GM12878 (cell line): ENCODE measurements around the gene COL4A2. TPM values are rescaled to one million over a fixed set of nuclear protein-coding genes. Genes with fewer than 3 reads are reported as not detected.

ENCODE experiments used
- ATAC-seq: fragments of 200-7000 bp; cut with Tn5 transposase; 3 replicates; pipeline ENCODE4 v1.9.1; 2020; ENCODE audit warnings: mild to moderate bottlenecking, moderate library complexity
- BruUV-seq: library from RNA; stranded (reverse); fragments of 400-500 nt; replicated peaks from 2 replicates; lab custom pipeline; 2021; lab: Mats Ljungman, UMichigan
- CTCF ChIA-PET: fragments of 300-600 bp; sonication (Branson Sonifier 250); formaldehyde crosslinking; extraction: SDS; loops from one replicate; lab custom pipeline; 2021; ENCODE audit warnings: inconsistent platforms; lab: Yijun Ruan, JAX
- POLR2A ChIA-PET: fragments of 350-600 bp; formaldehyde crosslinking; extraction: SDS; loops from one replicate; lab custom pipeline; 2021; ENCODE audit warnings: inconsistent platforms; lab: Charles Lee
- RAD21 ChIA-PET: fragments of 300-600 bp; sonication (Branson Sonifier 250); formaldehyde crosslinking; loops from one replicate; lab custom pipeline; 2023; ENCODE audit warnings: antibody characterized with exemption; ENCODE audit not compliant: unreplicated experiment; lab: Charles Lee
- SMC1A ChIA-PET: fragments of 300-600 bp; sonication (Branson Sonifier 250); formaldehyde crosslinking; loops from one replicate; lab custom pipeline; 2023; ENCODE audit not compliant: unreplicated experiment, uncharacterized antibody; lab: Charles Lee
- DNase-seq: peaks from one replicate; pipeline ENCODE4 v3.0.0-alpha.2; 2011; ENCODE audit warnings: low read depth, low spot score
- FAIRE-seq: peaks from 3 replicates; lab custom pipeline; 2011; peaks lifted over from hg19 to GRCh38; lab: Jason Lieb, UNC
- H2AFZ ChIP-seq: 2 replicates; pipeline ENCODE4 v1.6.0; 2011; ENCODE audit warnings: low read depth, low read length, control low read depth; ENCODE audit not compliant: control insufficient read depth
- H3K27ac ChIP-seq: 2 replicates; pipeline ENCODE4 v1.5.1; 2011; ENCODE audit warnings: control low read depth; ENCODE audit not compliant: control insufficient read depth, insufficient read depth
- H3K27me3 ChIP-seq, 2 experiments: replicated peaks in 1 of 2; 2 replicates each; pipeline versions ENCODE4 v1.6.0 to v1.6.1; 2011; ENCODE audit warnings: low read length in 1 of 2; ENCODE audit not compliant: control insufficient read depth in 2 of 2, insufficient read depth in 2 of 2
- H3K36me3 ChIP-seq, 2 experiments: 2 replicates each; pipeline ENCODE4 v1.5.1; 2011; ENCODE audit warnings: low read length in 1 of 2; ENCODE audit not compliant: control insufficient read depth in 2 of 2, insufficient read depth in 2 of 2
- H3K4me1 ChIP-seq: 2 replicates; pipeline ENCODE4 v1.6.1; 2011; ENCODE audit warnings: mild to moderate bottlenecking, low read length, moderate library complexity, mixed read lengths; ENCODE audit not compliant: control insufficient read depth, insufficient read depth
- H3K4me2 ChIP-seq: 2 replicates; pipeline ENCODE4 v1.6.0; 2011; ENCODE audit warnings: control low read depth; ENCODE audit not compliant: control insufficient read depth, insufficient read depth
- H3K4me3 ChIP-seq: fragments of 200-600 bp; sonication (generic); 2 replicates; pipeline ENCODE4 v1.5.1; 2016
- H3K79me2 ChIP-seq: 2 replicates; pipeline ENCODE4 v1.6.0; 2011; ENCODE audit warnings: low read length; ENCODE audit not compliant: control insufficient read depth, insufficient read depth
- H3K9ac ChIP-seq: 2 replicates; pipeline ENCODE4 v1.8.0; 2011; ENCODE audit warnings: low read length, control low read depth, mixed read lengths; ENCODE audit not compliant: control insufficient read depth, insufficient read depth
- H3K9me3 ChIP-seq: replicated peaks from 3 replicates; pipeline ENCODE4 v1.5.1; 2011; ENCODE audit warnings: mild to moderate bottlenecking, low read length; ENCODE audit not compliant: control insufficient read depth, insufficient read depth
- H4K20me1 ChIP-seq: 2 replicates; pipeline ENCODE4 v1.6.0; 2011; ENCODE audit not compliant: control insufficient read depth, insufficient read depth
- CHD1 ChIP-seq: IDR thresholded peaks from 2 replicates; pipeline ENCODE4 v1.6.1; 2012; ENCODE audit warnings: low read depth, low read length, improper control_type of control experiment
- EP300 ChIP-seq, 2 experiments: fragments of 150-350 bp in 1 of 2; IDR thresholded peaks; 2 replicates each; pipeline ENCODE4 v1.6.1; 2011 to 2012; ENCODE audit warnings: low read depth in 2 of 2, low read length in 2 of 2, borderline replicate concordance in 1 of 2, improper control_type of control experiment in 1 of 2, inconsistent platforms in 1 of 2; ENCODE audit not compliant: control insufficient read depth in 1 of 2
- FOS ChIP-seq: IDR thresholded peaks from 3 replicates; pipeline ENCODE4 v1.6.1; 2011; ENCODE audit warnings: borderline replicate concordance; ENCODE audit not compliant: insufficient read length; ENCODE audit errors: extremely low read depth
- NFYA ChIP-seq: IDR thresholded peaks from 2 replicates; pipeline ENCODE4 v1.6.1; 2011; ENCODE audit warnings: low read depth, mild to moderate bottlenecking, low read length, improper control_type of control experiment, borderline replicate concordance
- NKRF ChIP-seq: fragments of 450-650 bp; conservative IDR thresholded peaks from 2 replicates; pipeline ENCODE4 v1.6.1; 2017; ENCODE audit warnings: mild to moderate bottlenecking, moderate library complexity
- RCOR1 ChIP-seq: conservative IDR thresholded peaks from 2 replicates; pipeline ENCODE4 v1.6.1; 2012; ENCODE audit warnings: low read depth, low read length, improper control_type of control experiment
- ZNF274 ChIP-seq: IDR thresholded peaks from one replicate; pipeline ENCODE4 v1.8.0; 2011; ENCODE audit not compliant: insufficient read length, insufficient read depth
- ZNF384 ChIP-seq: IDR thresholded peaks from 2 replicates; pipeline ENCODE4 v1.6.1; 2012; ENCODE audit warnings: low read depth, mild to moderate bottlenecking, low read length, improper control_type of control experiment, borderline replicate concordance
- ZNF592 ChIP-seq: fragments of 450-650 bp; IDR thresholded peaks from 2 replicates; pipeline ENCODE4 v1.6.1; 2017; ENCODE audit warnings: mild to moderate bottlenecking, moderate library complexity
- WGBS: methylation state at CpG from one replicate; pipeline ENCODE4 v1.1.6; 2016; ENCODE audit warnings: low lambda C conversion rate; ENCODE audit not compliant: insufficient replicate concordance, insufficient coverage; ENCODE audit errors: missing lambda C conversion rate; 5-methylcytosine and 5-hydroxymethylcytosine counted together
- in situ Hi-C: fragments of 300-500 bp; cut with MboI; formaldehyde crosslinking; loops from 9 replicates; pipeline ENCODE4 v1.14.3; 2018; ENCODE audit warnings: mixed read lengths
- intact Hi-C: fragments of 100-400 bp; cut with micrococcal nuclease; formaldehyde crosslinking; loops from one replicate; pipeline ENCODE4 v1.14.2; 2022; ENCODE audit not compliant: unreplicated experiment
- polyA plus RNA-seq, 11 experiments: library from polyadenylated mRNA; depleted of rRNA in 4 of 11; unstranded in 6 of 11; stranded (reverse) in 5 of 11; fragments of >200 nt; fragmentation: Nextera tagmentation in 4 of 11; fragmentation: Illumina TruSeq in 1 of 11; extraction: Ambion mirVana in 4 of 11; extraction: Trizol in 1 of 11; gene quantifications; 1 replicate in 1 of 11; 2 replicates in 10 of 11; pipeline versions ENCODE4 v1.2.1 to v1.2.3, GENCODE V29; 2011 to 2016; ENCODE audit warnings: inconsistent platforms in 2 of 11, missing spikeins in 2 of 11, low read depth in 1 of 11
- total RNA-seq, 4 experiments: library from RNA; depleted of rRNA in 3 of 4; stranded (reverse); fragments of >200 nt in 3 of 4; fragmentation: Illumina TruSeq in 1 of 4; extraction: Trizol in 1 of 4; gene quantifications; 2 replicates each; pipeline versions ENCODE4 v1.2.1 to v1.2.3, GENCODE V29; 2013 to 2021

The COL4A2 gene
- total and polyA plus RNA-seq, 10 of the 15 experiments (the other 5 are each of a cell fraction or from before 2014, with no cell fraction given): 0.16 to 1.6 (median 0.62) TPM; not detected in 3

GRCh38 chr13:110412132-110412914 is 105.2 kb downstream of the COL4A2 start (continued):
- TF ChIP-seq ZNF592 (0 out of 2 replicates have a peak, but pooled peaks have one; percentile 45), CHD1 (no peak)
- TF ChIP-seq, all 136 proteins: peak for 38

- Histone ChIP-seq H3K27me3 (no peaks in the 10 kb centered on the region), H4K20me1 (no peaks in the 10 kb centered on the region), H3K4me3 (no peak overlapping the region), H3K4me2 (no peak overlapping the region), H2AFZ (no peak overlapping the region), H3K9ac (no peak overlapping the region), H3K4me1 (peaks cover 4% of the 10 kb centered on the region), H3K27ac (no peak overlapping the region), H3K9me3 (no peaks in the 10 kb centered on the region), H3K79me2 (no peaks in the 10 kb centered on the region), H3K36me3 (no peaks in the 10 kb centered on the region)
- ChIA-PET POLR2A (no interaction called here), CTCF (interaction anchor here (1.1 to 3.6 kb wide), 12 partner anchors 7 to 480 kb away, joined by 3 to 80 read pairs (median 12); no protein-coding TSS in a partner anchor), RAD21 (interaction anchor here (1.6 to 3.3 kb wide), 4 partner anchors 13 to 189 kb away, joined by 6 to 22 read pairs (median 15); no protein-coding TSS in a partner anchor), SMC1A (interaction anchor here (1.3 to 4.3 kb wide), 8 partner anchors 12 to 192 kb away, joined by 3 to 43 read pairs (median 10); no protein-coding TSS in a partner anchor)
- 47% methylated on average over 17 of the region's 17 CpGs for WGBS
- no peak for DNase-seq
- no TSS peak for BruUV-seq
- intact Hi-C loops: loop anchor here (2.0 to 5.0 kb wide), 3 partner anchors 32 to 1452 kb away; no protein-coding TSS in a partner anchor
- no peak for ATAC-seq
- FAIRE-seq: no peak
- in situ Hi-C loops: loop anchor here (5.0 to 25.0 kb wide), 2 partner anchors 191 to 1451 kb away; no protein-coding TSS in a partner anchor
- TF ChIP-seq ZNF384 (no peak), EP300 (IDR thresholded peaks at IDR 0.05; ENCODE audit: borderline replicate concordance in 1 of 2, control insufficient read depth in 1 of 2, low read depth in 2 of 2, low read length in 2 of 2) (no peak), RCOR1 (no peak), NKRF (no peak), NFYA (no peak), ZNF274 (no peak), FOS (no peak)
These were observed 106.1 kb downstream of the COL4A2 start for GRCh38 chr13:110413016-110413675.
